ENCODE results near the gene TTC4.

The TTC4 gene

GRCh38 chr1:54782156-54782555 is 66.5 kb downstream of the TTC4 start:
- no peak for DNase-seq (ENCODE audit: low read depth, low spot score)

GRCh38 chr1:54782588-54782987 is 66.9 kb downstream of the TTC4 start:
- DNase-seq (ENCODE audit: low read depth, low spot score), result no peak

GRCh38 chr1:54784066-54784465 is 68.4 kb downstream of the TTC4 start:
- DNase-seq (ENCODE audit: low read depth, low spot score), result no peak

- DNase-seq (ENCODE audit: low read depth, low spot score), result no peak
These were observed 71.1 kb downstream of the TTC4 start for GRCh38 chr1:54786778-54787177.

- no peak for DNase-seq (ENCODE audit: low read depth, low spot score)
These were observed 71.9 kb downstream of the TTC4 start for GRCh38 chr1:54787604-54788003.

- no peak for DNase-seq (ENCODE audit: low read depth, low spot score)
These were observed 72.8 kb downstream of the TTC4 start for GRCh38 chr1:54788459-54788858.

GRCh38 chr1:54791880-54792522 is 76.3 kb downstream of the TTC4 start:
- DNase-seq (ENCODE audit: low read depth, low spot score), result peak; percentile 45
